Esophagus mucosa (tissue), 1 donor: ENCODE results near the gene CAMK1D. TPM values are rescaled to one million over a fixed set of nuclear protein-coding genes. Genes with fewer than 3 reads are reported as not detected.
A peak's percentile ranks its signal among the peaks of the same experiment; 100 is the strongest.
"Not testable (repeated sequence)": the region's sequence is repeated elsewhere in the genome, so short reads cannot be mapped to it uniquely, and the experiment has no call there.

Experiments used
- ATAC-seq: fragments of 200-7000 bp; cut with Tn5 transposase; one replicate; pipeline ENCODE4 v1.9.1; 2020
- total RNA-seq: library from RNA; stranded (reverse); gene quantifications from one replicate; pipeline ENCODE4 v1.2.4, GENCODE V29; 2023
- donor health status: DM: yes; HTN: yes; CAD: no.

Gene CAMK1D
- total RNA-seq, 1 donor from 2014 or later, result 10.7 TPM

DNA sequence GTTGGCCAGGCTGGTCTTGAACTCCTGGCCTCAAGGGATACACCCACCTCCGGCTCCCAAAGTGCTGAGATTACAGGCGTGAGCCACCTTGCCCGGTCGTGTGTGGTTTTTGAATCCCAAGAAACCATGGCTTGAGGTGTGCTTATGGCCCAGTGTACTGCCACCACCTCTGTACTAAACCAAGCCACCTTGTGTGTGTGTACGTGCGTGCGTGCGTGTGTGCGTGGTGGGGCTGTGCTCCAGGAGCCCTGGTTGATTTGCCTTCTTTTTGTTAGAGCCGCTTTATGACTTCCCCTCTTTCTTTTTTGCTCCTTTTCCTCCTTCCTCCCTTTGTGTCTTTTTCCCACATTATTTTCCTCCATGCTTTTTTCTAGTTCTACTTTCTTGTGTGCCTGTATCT is 121.4 kb downstream of the CAMK1D start:
- ATAC-seq, result no peak

DNA sequence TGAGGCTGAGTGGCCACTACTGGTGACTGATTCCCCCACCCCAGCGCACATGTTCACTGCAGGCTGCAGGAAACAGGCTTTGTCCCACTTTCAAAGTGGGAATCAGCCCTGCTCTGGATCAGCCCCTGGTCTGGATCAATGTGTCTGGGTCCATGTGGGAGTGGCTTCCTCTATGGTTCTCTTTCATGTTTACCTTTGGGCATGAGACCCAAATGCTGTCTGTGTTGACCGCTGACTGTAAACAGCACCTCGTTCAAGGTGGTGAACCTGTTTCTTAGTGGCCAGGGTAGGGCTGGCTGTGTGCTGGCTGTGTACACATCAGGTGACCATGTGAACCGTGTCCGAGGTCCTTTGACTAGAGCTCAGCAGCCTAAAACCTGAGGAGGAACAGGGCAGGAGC is 121.8 kb downstream of the CAMK1D start:
- peak; percentile 31 for ATAC-seq

DNA sequence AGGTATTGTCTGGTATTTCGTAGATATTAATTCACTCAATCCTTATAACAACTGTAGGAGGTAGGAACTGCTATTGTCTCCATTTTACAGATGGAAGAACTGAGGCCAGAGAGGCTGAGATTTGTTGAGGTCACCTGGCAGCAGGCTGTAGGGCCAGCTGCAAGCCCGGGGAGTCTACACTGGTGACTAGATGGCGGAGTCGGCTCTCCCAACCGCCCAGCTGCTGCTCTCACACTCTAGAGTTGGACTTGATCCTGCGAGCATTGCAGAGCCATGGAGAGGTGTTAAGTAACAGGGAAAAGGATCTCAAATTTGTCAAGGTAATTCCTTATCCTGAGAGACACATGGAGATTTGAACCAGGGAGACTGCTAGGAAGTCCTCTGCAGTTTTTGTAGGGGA is 124.1 kb downstream of the CAMK1D start:
- no peak for ATAC-seq

DNA sequence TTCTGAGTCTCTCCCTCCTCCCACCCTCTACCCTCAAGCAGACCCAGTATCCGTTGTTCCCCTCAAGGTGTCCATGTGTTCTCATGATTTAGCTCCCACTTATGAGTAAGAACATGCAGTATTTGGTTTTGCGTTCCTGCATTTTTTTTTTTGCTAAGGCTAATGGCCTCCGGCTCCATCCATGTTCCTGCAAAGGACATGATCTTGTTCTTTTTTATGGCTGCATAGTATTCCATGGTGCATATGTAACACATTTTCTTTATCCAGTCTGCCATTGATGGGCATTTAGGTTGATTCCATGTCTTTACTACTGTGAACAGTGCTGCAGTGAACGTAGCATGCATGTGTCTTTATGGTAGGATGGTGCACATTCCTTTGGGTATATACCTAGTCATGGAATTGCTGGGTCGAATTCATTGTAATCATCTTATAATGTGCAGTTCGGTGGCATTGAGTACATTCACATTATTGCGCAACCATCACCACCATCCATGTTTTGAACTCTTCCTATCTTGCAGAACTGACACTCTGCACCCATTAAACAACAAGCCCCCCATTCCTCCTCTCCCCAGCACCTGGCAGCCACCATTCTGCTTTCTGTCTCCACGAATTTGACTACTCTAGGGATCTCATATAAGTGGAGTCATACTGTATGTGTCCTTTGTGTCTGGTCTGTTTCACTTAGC is 125.5 kb downstream of the CAMK1D start:
- ATAC-seq, result no peak

DNA sequence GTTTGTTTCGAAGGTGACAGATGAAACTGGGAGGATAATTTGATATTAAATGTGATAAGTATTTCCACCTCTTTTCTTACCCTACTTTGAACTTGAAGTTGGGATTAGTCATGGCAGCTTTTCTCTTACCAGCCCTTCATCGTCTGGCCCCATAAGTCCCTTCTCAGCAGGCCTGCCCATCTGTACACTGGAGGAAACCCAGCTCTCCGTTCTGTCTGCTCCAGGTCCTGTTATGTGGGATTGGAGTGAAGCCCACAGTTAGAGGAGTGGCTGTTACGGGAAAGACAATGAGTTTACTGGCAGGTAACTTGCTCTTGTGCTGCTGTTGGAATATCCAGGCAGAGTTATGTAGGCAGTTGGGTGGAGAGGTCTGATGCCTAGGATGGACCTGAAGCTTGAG is 127.3 kb downstream of the CAMK1D start:
- no peak for ATAC-seq

DNA sequence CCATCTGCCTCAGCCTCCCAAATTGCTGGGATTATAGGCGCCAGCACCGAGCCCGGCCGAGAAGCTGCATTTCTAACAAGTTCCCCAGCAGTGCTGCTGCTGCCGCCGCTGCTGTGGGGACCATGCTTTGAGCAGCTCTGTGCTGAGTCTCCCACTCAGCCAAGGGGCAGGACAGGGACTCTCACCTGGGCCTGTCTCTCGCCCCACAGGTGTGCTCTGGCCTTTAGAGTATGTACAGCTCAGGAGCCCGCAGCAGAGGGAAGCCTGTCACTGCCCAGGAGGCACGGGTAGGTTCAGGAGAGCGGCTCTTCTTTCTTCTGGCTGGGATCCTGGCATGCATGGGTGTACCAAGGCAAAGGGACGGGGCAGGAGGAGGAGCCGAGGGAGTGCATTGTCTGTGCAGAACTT is 130.1 kb downstream of the CAMK1D start:
- no peak for ATAC-seq

DNA sequence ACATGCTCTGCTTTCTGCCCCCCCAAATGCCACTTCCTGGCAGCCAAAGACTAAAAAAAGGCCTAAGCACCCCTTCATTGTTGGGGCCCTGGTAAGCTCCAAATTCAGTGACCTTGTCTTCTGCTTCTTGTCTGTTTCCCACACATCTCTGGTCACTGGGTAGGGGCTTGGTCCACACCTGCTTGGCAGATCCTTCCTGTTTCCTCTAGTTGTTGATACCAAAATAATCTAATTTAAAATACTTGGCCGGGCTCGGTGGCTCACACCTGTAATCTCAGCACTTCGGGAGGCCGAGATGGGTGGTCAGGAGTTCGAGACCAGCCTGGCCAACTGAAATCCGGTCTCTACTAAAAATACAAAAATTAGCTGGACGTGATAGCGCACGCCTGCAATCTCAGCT is 130.6 kb downstream of the CAMK1D start:
- no peak for ATAC-seq

DNA sequence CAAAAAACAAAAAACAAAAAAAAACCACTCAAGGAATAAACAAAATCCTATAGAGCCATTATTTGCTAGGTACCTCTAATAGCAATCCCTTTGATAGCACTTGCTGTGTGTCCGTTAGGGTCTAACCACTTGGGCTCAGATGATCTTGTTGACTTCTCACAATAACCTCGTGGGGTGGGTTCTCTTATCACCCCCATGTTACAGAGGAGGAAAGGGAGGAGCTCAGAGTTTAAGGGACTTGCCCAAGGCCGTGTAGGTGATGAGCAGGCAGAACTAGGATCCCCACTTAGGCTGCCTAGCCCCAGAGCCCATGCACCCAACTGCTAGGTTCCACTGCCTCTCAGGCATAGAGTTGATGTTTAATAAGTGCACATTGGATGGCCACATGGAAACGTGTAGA is 131.1 kb downstream of the CAMK1D start:
- ATAC-seq, result no peak

DNA sequence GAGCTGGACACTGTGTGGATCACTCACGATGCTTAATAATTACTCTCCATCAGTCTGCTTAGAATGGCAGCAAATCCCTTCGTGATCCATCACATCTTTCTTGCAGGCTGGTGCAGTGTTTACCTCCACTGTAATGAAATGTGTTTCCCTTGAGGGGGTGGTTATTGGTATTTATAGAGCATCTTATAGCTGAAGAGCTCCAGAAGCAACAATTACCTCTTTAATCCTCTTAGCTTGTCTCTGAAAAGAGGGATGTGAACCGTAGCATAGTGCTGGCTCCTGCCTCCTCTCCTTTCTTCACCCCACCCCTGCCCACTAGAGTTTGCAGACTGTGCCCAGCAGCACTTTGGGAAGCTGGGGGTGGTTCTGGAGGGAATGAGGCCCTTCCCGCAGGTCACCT is 132.6 kb downstream of the CAMK1D start:
- ATAC-seq, result no peak

DNA sequence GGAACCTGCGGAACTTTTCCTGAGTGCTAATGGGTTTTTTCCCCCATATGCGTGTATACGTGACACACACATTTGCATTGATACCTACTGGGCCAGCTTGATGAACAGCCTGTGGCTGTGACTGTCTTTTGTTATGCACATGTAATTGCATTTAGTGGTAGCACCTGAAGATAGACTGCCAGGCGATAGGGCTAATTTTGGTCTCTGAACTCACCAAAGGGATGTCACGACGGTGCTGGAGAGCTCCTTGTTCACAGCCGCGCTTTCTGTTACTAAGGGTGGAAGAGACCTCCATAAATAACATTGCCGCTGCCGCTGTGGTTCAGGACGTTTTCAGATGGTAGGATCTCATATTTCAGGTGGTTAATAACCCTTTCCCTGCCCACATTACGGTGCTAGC is 133.2 kb downstream of the CAMK1D start:
- no peak for ATAC-seq

DNA sequence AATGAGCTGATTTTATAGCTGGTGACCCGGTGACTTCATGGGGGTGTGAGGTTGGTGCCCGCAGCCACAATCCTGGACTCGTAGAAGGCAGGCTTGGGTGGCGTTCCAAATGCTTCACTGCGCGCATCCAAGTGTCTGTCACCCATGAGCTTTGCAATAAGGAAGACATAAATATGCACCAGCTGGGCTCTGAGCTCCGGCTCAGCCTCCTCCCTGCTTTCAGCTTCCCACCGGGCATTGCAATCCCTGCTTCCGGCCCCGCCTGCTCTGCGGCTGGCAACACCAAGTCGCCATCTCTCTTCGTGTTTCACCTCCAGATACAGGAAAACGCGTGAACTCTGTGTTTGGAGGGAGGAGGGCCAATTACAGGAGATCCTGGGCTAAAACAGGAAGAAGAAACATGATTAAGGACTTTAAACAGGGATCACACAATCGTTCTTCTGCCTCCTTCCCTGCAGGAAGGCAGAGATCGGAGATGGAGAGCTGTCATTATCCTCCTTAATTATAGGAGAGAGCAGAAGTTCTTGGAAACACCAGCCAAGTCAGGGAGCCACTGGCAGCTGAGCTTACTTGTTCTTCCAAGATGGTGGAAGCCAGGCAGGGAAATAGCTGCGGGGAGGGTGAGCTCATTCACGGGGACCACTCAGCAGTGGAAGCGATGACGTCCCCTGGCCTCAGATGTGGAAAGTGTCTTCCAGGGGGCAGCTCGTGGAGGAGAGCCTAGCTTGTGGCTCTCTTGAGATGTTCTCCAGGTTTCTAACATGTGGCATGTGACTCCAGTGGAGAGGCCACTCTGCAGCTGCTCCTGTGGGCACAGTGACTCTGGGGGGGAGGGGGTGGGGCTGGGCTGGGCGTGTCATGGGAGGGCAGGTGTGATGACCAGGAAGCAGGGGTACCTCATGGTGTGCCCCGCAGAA is 134.9 kb downstream of the CAMK1D start:
- peak; percentile 23 for ATAC-seq

DNA sequence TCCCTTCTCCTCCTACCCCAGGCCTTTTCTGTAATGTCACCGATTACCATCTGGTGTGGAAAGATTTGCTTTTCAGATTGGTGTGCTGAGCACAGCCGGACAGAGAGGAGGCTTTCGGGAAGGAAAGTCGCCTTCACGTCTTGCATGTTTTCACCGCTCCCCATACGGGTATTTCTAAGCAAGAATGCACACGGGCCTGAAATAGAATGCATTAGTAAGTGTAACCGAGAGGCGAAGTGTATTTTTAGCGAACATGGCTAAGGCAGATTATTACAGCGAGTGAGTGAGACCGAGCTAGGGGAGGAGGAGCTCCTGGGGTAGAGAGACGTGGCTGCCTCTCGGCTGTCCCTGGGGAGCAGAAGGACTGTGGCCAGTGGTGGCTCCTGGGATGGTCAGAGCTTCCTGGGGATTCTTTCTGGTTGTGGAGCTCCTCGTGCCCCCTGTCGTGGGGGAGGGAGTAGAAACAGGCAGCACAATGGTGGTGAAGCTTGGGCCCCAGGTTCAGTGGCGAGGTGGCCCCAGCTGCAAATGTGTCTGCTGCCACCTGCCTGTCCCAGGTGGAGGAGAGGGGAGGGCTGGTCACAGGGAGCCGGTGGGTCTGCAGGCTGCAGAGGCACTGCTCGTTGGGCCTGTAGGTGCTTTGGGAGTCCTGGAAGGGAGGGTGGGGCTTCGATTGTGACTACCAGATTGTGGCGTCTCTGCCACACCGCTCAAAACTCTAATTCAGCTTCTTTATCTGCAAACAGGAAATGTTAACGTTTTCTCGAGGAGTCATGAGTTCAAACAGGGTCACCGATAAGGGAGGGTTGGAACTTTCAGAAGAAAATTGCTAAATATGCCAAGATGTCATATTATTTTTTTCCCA is 135.8 kb downstream of the CAMK1D start:
- peak; percentile 37 for ATAC-seq

DNA sequence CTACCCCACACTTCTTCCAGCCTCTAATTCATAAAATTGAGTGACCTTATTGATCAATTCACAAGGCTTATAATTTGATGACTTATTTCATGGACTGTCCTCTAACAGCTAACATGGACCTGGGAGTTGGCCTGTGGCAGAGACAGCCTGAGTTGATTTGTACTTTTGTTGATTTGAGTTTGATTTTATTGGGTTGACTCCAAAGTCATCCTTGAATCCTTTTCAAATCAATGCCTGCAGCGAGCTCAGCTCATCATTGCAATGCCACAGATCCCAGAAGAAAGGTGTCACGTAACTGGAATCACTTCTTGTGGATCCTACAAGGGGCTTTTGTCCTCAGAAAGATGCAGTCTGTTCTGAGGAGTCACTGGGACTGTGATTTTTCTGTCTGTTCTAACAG is 138.0 kb downstream of the CAMK1D start:
- no peak for ATAC-seq

DNA sequence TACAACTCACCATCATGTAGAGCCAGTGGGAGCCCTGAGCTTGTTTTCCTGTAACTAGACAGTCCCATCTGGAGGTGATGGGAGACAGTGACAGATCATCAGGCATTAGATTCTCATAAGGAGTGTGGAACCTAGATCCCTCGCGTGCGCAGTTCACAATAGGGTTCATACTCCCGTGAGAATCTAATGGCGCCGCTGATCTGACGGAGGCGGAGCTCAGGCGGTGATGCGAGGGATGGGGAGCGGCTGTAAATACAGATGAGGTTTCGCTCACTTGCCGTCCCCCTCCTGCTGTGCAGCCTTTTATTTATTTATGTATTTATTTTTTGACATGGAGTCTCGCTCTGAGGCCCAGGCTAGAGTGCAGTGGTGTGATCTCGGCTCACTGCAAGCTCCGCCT is 139.3 kb downstream of the CAMK1D start:
- ATAC-seq, result no peak

DNA sequence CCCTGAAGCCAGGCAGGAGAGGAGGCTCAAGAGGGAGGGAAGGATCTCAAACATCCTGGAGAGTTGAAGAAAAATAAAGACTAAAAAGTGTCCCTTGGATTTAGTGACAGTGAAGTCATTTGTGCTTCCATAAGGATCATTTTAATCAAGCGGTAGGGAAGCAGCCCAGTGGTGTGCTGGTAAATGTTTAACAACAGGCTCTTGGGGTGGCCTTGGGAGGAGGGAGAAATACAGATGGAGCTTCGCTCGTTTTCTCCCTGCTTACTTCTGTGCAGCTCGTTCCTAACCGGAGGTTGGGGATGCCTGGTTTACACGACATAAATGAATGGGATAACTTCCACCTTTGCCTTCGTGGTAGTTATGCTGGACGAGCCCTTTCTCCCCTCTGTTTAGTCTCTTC is 140.0 kb downstream of the CAMK1D start:
- no peak for ATAC-seq

DNA sequence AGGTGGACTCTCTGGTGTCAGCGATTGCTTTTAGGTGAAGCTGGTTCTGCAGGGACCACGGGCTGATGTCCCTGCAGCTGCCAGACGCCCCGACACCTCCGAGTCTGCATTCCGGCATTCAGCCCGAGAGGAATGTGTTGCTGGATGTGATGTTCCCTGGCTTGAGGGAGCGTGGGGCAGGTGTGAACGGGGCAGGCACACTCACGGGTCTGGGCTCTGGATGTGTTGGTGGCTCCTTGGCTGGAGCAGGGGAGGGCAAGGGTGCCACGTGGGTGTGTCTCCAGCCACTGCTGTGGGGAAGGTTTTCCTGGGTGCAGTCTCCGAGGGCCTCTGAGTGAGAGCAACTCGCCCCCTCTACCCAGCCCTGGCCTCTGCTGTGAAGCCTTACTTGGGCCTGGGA is 140.5 kb downstream of the CAMK1D start:
- no peak for ATAC-seq

DNA sequence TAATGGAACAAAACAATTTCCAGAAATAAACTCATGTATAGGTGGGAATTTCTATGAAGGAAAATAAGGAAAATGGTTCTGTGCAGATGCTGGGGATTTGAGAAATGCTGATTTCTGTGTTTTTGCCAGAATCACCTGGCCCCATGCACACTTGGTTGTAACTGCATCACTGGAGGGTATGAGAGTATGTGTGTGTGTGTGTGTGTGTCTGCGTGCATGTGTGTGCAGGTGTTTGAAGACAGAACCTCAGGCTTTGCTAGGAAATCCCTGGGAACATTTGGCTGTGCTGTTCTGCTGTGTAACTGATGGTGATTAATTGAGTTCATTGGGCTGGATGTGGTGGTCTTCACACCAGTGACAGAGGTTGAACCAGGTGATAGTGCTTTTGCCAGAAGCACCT is 141.6 kb downstream of the CAMK1D start:
- no peak for ATAC-seq

DNA sequence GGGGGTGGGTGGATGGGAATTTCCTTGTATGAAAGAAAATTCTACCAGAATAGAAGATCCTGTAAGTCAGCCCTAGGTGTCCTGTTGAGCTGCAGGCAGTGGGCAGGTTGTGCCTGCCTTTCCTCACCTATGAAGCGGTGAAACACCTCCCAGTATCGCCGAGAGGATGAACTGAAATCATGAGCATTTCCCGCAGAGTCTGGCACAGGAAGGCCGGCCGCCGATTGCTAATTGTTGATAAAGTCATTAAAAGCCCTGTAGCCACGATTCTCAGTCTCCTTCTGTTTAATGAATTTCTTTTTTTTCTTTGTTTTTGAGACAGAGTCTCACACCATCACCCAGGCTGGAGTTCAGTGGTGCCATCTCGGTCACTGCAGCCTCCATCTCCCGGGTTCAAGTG is 142.1 kb downstream of the CAMK1D start:
- no peak for ATAC-seq

DNA sequence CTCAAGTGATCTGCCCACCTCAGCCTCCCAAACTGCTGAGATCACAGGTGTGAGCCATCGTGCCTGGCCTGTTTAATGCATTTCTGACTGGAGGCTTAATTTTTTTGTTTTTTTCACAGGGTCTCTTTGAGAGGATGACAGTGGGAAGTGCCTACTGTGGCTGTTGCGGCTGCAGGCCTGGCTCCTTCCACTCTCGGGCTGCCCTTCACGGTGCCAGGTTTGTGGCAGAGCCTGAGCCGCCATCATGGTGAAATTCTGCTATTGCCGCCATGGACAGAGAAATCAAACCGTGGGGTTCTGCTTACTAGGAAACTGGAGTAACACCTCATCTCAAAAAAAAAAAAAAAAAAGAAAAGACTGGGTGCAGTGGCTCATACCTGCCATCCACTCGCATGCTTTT is 142.7 kb downstream of the CAMK1D start:
- ATAC-seq, result no peak

DNA sequence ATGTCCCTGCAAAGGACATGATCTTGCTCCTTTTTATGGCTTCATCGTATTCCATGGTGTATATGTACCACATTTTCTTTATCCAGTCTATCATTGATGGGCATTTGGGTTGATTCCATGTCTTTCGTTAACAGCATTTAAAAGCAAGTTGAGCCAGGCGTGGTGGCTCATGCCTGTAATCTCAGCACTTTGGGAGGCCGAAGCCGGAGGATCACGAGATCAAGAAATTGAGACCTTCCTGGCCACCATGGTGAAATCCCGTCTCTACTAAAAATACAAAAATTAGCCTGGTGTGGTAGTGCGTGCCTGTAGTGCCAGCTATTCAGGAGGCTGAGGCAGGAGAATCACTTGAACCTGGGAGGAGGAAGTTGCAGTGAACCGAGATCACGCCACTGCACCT is 147.7 kb downstream of the CAMK1D start:
- ATAC-seq, result not testable (repeated sequence)

DNA sequence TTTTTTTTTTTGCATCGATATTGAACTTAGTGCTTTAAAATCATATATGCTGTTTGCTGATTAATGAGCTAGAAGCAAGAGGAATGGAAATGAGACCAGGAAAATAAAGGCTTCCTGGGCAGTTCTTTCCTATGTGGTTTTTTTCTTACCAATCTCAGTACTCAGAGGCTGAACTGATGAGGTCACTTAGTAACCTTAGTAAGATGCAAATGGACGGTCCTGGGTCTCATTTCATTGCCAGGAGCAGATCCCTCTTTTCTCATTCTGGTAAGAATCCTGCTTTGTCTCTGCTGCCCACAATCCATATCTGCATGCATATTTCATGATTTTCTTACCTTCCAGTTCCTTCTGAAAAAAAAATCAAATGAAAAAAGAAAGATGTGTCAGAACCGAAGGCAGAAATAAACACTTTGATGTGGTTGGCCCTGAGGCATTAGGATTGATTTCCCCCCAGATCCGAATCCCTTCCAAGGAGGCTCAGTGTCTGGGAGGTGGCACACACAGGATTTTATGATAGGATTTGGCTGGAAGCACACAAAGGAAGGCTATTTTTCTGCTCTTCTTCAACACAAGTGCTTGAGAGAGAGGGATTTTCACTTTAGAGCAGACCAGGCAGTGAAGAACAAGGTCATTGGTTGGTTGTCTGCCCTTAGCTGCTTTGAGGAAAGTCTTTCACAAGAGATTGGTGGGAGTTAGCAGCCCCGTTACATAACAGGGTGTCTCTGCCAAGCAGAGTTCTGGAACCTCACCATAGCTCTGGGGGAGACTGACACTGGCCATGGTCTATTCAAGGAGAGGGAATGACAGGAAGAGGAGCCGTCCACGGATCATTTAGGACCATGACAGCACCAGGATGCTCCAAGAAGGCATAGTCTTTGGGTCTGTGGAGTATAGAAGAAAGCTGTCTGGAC is 150.0 kb downstream of the CAMK1D start:
- no peak for ATAC-seq
